ENCODE results near the gene RAPGEF4. TPM values are rescaled to one million over a fixed set of nuclear protein-coding genes. Genes with fewer than 3 reads are reported as not detected.

RAPGEF4 gene
- total and polyA plus RNA-seq, 2 of the 4 experiments (the other 2 are of a cell fraction): 1.7 to 3.2 TPM

DNA sequence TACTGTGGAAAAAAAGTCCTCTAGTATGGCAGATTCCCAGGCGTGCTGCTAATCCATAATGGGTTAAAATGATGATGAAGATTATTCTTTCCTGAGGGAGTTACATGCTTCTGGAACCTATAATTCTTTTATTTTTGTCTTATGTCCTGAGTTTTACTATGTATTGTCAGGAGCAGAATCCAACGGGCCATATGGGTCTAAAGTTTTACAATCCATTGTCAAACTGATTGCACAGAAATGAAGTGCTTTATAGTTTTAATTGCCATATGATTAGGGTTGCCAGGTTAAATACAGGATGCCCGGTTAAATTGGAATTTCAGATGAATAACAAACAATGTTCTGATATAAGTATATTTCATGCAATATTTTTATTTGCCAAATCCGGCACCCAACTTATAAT, 239.1 kb downstream of the RAPGEF4 start:
- in situ Hi-C loops (cut with MboI; ENCODE audit: low sequenced_read_pairs): no loop called here
- no peak overlapping the region for H4K5ac ChIP-seq (ENCODE audit: low read depth, low read length)
- no peaks in the 10 kb centered on the region for H3K36me3 ChIP-seq (ENCODE audit: control insufficient read depth, insufficient read depth, low read length)
- no peak overlapping the region for H3K23ac ChIP-seq (ENCODE audit: low read depth, low read length)
- H3K9me3 ChIP-seq (ENCODE audit: control insufficient read depth, insufficient read depth, low read length): no peaks in the 10 kb centered on the region
- H2AK5ac ChIP-seq (ENCODE audit: low read depth, low read length): no peak overlapping the region
- BruUV-seq (replicated peaks): no TSS peak
- TF ChIP-seq MAFK (IDR thresholded peaks at IDR 0.05; ENCODE audit: low read depth, low read length) (no peak), RAD21 (IDR thresholded peaks at IDR 0.05; ENCODE audit: low read length) (no peak), NFE2L2 (IDR thresholded peaks at IDR 0.05; ENCODE audit: low read depth, low read length) (no peak), FOS (IDR thresholded peaks at IDR 0.05; ENCODE audit: low read depth, low read length) (no peak), CEBPB (IDR thresholded peaks at IDR 0.05; ENCODE audit: low read depth, low read length) (no peak), CHD1 (IDR thresholded peaks at IDR 0.05; ENCODE audit: low read depth, low read length) (no peak), POLR2A (IDR thresholded peaks at IDR 0.05; ENCODE audit: low read depth, low read length) (no peak), RFX5 (IDR thresholded peaks at IDR 0.05; ENCODE audit: low read depth, low read length) (no peak), SMC3 (IDR thresholded peaks at IDR 0.05; ENCODE audit: low read depth, low read length) (no peak), RCOR1 (IDR thresholded peaks at IDR 0.05; ENCODE audit: insufficient replicate concordance, low read length) (no peak), MAZ (IDR thresholded peaks at IDR 0.05; ENCODE audit: borderline replicate concordance, low read depth, low read length) (no peak), BHLHE40 (IDR thresholded peaks at IDR 0.05; ENCODE audit: low read depth, low read length) (no peak), MXI1 (IDR thresholded peaks at IDR 0.05; ENCODE audit: borderline replicate concordance, low read depth, low read length) (no peak)
- TF ChIP-seq, protein P1, sequence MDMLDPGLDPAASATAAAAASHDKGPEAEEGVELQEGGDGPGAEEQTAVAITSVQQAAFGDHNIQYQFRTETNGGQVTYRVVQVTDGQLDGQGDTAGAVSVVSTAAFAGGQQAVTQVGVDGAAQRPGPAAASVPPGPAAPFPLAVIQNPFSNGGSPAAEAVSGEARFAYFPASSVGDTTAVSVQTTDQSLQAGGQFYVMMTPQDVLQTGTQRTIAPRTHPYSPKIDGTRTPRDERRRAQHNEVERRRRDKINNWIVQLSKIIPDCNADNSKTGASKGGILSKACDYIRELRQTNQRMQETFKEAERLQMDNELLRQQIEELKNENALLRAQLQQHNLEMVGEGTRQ (IDR thresholded peaks at IDR 0.05; ENCODE audit: low read depth, low read length): no peak
- TF ChIP-seq, protein P2, sequence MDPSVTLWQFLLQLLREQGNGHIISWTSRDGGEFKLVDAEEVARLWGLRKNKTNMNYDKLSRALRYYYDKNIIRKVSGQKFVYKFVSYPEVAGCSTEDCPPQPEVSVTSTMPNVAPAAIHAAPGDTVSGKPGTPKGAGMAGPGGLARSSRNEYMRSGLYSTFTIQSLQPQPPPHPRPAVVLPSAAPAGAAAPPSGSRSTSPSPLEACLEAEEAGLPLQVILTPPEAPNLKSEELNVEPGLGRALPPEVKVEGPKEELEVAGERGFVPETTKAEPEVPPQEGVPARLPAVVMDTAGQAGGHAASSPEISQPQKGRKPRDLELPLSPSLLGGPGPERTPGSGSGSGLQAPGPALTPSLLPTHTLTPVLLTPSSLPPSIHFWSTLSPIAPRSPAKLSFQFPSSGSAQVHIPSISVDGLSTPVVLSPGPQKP (IDR thresholded peaks at IDR 0.05; ENCODE audit: borderline replicate concordance, low read depth, low read length): no peak
- TF ChIP-seq, protein P3, sequence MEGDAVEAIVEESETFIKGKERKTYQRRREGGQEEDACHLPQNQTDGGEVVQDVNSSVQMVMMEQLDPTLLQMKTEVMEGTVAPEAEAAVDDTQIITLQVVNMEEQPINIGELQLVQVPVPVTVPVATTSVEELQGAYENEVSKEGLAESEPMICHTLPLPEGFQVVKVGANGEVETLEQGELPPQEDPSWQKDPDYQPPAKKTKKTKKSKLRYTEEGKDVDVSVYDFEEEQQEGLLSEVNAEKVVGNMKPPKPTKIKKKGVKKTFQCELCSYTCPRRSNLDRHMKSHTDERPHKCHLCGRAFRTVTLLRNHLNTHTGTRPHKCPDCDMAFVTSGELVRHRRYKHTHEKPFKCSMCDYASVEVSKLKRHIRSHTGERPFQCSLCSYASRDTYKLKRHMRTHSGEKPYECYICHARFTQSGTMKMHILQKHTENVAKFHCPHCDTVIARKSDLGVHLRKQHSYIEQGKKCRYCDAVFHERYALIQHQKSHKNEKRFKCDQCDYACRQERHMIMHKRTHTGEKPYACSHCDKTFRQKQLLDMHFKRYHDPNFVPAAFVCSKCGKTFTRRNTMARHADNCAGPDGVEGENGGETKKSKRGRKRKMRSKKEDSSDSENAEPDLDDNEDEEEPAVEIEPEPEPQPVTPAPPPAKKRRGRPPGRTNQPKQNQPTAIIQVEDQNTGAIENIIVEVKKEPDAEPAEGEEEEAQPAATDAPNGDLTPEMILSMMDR (conservative IDR thresholded peaks at IDR 0.05; ENCODE audit: low read depth, low read length): no peak
- H3K27me3 ChIP-seq (ENCODE audit: control insufficient read depth, insufficient read depth, low read length): no peaks in the 10 kb centered on the region
- H3K18ac ChIP-seq (ENCODE audit: low read depth, low read length): no peak overlapping the region
- no peak overlapping the region for H3K9ac ChIP-seq (ENCODE audit: low read depth, low read length)
- H3K27ac ChIP-seq (ENCODE audit: insufficient read depth, low read length): no peak overlapping the region
- H2AFZ ChIP-seq (replicated peaks; ENCODE audit: low read length, poor library complexity): no peak overlapping the region
- no CpG with 5 or more reads among the region's 4 CpGs for WGBS, 2 experiments (ENCODE audit: extremely low coverage in 2 of 2, insufficient read length in 1 of 2)
- H2AK9ac ChIP-seq (replicated peaks; ENCODE audit: low read depth, low read length, poor library complexity): no peak overlapping the region
- no peak overlapping the region for H3K4me2 ChIP-seq (ENCODE audit: low read depth, low read length)
- DNase-seq: no peak
- POLR2A ChIA-PET (ENCODE audit: unreplicated experiment): no interaction called here
- CTCF ChIA-PET: interaction anchor here (0.6 to 0.8 kb wide), 2 partner anchors 21 to 27 kb away, joined by 3 read pairs; no protein-coding TSS in a partner anchor
- H4K8ac ChIP-seq (ENCODE audit: low read depth in 2 of 2, low read length in 2 of 2): no peak overlapping the region
- no peaks in the 10 kb centered on the region for H3K79me1 ChIP-seq (ENCODE audit: low read depth in 1 of 2, low read length in 2 of 2)
- dilution Hi-C loops (cut with HindIII; ENCODE audit: low sequenced_read_pairs, unreplicated experiment): no loop called here
- H3K4me3 ChIP-seq (ENCODE audit: insufficient read depth, low read depth, low read length): no peak overlapping the region
- ATAC-seq (ENCODE audit: low read depth): no peak
- no peak overlapping the region for H2BK5ac ChIP-seq (ENCODE audit: low read depth, low read length, poor library complexity, severe bottlenecking)
- H2BK20ac ChIP-seq (ENCODE audit: low read depth, low read length): no peak overlapping the region
- H3K9me1 ChIP-seq (ENCODE audit: insufficient read depth, low read length): no peaks in the 10 kb centered on the region
- no peak overlapping the region for H3K56ac ChIP-seq (ENCODE audit: extremely low read depth, insufficient read depth, low read length)
- no peaks in the 10 kb centered on the region for H4K20me1 ChIP-seq (ENCODE audit: insufficient read depth, low read length)
- intact Hi-C loops (cut with micrococcal nuclease): no loop called here
- no peak overlapping the region for H3K4ac ChIP-seq (ENCODE audit: low read depth, low read length)
- no peak overlapping the region for H3K14ac ChIP-seq (replicated peaks; ENCODE audit: low read depth, low read length)
- H4K91ac ChIP-seq (ENCODE audit: insufficient read depth, low read depth, low read length): no peak overlapping the region
- no peak overlapping the region for H2BK120ac ChIP-seq (ENCODE audit: low read depth, low read length)
- H2BK15ac ChIP-seq (ENCODE audit: low read depth, low read length): no peak overlapping the region
- no peaks in the 10 kb centered on the region for H3K4me1 ChIP-seq (ENCODE audit: control insufficient read depth, insufficient read depth, low read length)

All from IMR-90 (cell line).